ENCODE data around the gene LOXL1.
"Not testable (repeated sequence)": the region's sequence is repeated elsewhere in the genome, so short reads cannot be mapped to it uniquely, and the experiment has no call there.

LOXL1 gene

GRCh38 chr15:73923488-73924164 is 2.6 kb upstream of the LOXL1 start:
- no peak for DNase-seq

GRCh38 chr15:73924171-73924921 is 1.9 kb upstream of the LOXL1 start:
- DNase-seq: peak; percentile 23

GRCh38 chr15:73925848-73926218 is 429 bp upstream of the LOXL1 start:
- DNase-seq: no peak

- DNase-seq: no peak
Measured at GRCh38 chr15:73927003-73927475, 777 bp downstream of the LOXL1 start.

- peak; percentile 34 for DNase-seq
Measured at GRCh38 chr15:73927476-73928240, 1.4 kb downstream of the LOXL1 start.

GRCh38 chr15:73928241-73928579 is 1.9 kb downstream of the LOXL1 start:
- no peak for DNase-seq

- DNase-seq: no peak
Measured at GRCh38 chr15:73928971-73929627, 2.8 kb downstream of the LOXL1 start.

GRCh38 chr15:73930371-73930770 is 4.1 kb downstream of the LOXL1 start:
- DNase-seq: no peak

GRCh38 chr15:73930790-73931281 is 4.6 kb downstream of the LOXL1 start:
- no peak for DNase-seq

GRCh38 chr15:73931441-73931840 is 5.2 kb downstream of the LOXL1 start:
- DNase-seq: no peak

GRCh38 chr15:73932381-73933191 is 6.3 kb downstream of the LOXL1 start:
- DNase-seq: no peak

- no peak for DNase-seq
Measured at GRCh38 chr15:73934281-73934680, 8.0 kb downstream of the LOXL1 start.

GRCh38 chr15:73935547-73935946 is 9.3 kb downstream of the LOXL1 start:
- no peak for DNase-seq

- no peak for DNase-seq
Measured at GRCh38 chr15:73936181-73936580, 9.9 kb downstream of the LOXL1 start.

GRCh38 chr15:73936588-73937290 is 10.5 kb downstream of the LOXL1 start:
- no peak for DNase-seq

GRCh38 chr15:73937296-73937695 is 11.0 kb downstream of the LOXL1 start:
- DNase-seq: no peak

- no peak for DNase-seq
Measured at GRCh38 chr15:73937726-73938125, 11.5 kb downstream of the LOXL1 start.

GRCh38 chr15:73938516-73938915 is 12.3 kb downstream of the LOXL1 start:
- not testable (repeated sequence) for DNase-seq

GRCh38 chr15:73939138-73939537 is 12.9 kb downstream of the LOXL1 start:
- DNase-seq: no peak

- DNase-seq: no peak
Measured at GRCh38 chr15:73940061-73940981, 14.1 kb downstream of the LOXL1 start.

Data from suppressor macrophage treated with lipopolysaccharide for 4 hours (primary cell).